GM21619 (cell line): ENCODE results near the gene KIF17.

Source experiments
- ATAC-seq: cut with Tn5 transposase; IDR thresholded peaks from one replicate; pipeline ENCODE4 v1.9.1; 2021; ENCODE audit not compliant: unreplicated experiment

The KIF17 gene

DNA sequence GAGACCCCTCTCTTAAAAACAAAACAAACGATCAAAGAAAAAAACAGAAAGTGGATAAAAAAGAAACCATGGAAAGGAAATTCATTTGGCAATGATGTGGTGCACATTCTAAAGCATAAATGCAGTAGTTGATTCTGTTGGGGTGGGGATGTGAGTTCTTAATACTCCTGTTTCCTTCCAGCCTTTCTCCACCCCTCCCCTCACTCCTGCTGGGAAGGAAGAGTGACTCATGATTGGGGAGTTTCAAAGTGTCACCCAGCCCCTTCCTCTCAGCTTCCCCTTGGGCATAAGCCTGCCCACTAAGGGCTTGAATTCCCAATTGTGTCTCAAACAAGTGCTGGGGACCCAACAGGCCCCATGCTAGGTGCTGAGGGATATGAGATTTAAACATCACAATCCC lies 91.3 kb downstream of the KIF17 start:
- ATAC-seq, result no peak

DNA sequence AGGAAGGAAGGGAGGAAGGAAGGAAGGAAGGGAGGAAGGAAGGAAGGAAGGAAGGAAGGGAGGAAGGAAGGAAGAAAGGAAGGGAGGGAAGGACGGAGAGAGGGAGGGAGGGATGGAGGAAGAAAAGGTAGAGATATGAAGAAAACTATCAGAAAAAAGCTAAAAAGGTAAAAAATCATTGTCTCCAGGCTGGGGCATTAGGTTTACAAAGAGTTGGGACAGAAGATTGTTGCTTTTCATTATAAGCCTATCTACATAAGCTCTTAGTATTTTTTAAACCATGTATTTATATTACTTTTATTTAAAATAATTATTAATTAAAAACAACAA lies 91.7 kb downstream of the KIF17 start:
- no peak for ATAC-seq

DNA sequence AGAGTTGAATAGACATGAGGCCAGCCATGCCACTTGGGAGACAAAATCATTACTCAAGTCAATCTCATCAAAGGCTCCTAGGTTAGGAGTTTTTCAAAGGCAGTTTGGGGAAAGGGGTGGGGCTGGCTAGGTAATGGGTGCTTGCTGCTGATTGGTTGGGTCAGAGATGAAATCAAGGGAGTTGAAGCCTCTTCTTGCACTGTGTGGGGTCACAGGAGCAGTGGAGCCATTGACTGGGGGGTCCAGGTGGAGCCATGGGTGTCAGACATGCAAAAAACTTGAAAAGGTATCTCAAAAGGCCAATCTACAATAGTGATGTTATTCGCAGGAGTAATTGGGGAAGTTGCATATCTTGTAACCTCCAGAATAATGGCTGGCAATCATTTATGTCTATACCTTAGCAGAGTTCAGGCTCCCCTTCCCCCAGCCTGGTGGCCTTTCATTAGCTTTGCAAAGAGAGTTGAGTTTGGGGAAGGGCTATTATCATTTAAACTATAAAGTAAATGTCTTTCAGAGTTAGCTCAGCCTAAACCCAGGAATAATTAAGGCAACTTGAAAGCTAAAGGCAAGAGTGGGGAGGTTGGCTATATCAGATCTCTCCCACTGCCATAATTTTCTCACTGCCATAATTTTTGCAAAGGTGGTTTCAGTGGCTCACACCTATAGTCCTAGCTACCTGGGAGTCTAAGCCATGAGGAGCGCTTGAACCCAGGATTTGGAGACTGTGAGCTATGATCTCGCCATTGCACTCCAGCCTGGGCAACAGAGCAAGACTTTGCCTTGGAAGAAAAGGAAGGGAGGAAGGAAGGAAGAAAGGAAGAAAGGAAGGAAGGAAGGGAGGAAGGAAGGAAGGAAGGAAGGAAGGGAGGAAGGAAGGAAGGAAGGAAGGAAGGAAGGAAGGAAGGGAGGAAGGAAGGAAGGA lies 92.4 kb downstream of the KIF17 start:
- ATAC-seq, result no peak

DNA sequence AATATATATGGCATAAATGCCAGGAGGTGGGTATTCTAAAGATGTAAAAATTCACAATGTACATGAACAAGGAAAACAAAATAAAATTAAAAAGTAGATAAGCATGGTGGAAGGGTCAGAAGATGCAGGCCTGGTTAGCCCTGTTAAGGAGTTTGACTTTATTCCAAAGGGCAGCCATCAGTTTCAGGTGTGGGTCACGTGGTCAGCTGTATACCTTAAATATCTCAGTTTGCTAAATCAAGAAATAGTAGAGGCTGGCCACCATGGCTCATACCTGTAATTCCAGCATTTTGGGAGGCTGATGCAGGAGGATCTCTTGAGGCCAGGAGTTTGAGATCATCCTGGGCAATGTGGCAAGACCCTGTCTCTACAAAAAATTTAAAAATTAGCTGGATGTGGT lies 93.1 kb downstream of the KIF17 start:
- no peak for ATAC-seq

DNA sequence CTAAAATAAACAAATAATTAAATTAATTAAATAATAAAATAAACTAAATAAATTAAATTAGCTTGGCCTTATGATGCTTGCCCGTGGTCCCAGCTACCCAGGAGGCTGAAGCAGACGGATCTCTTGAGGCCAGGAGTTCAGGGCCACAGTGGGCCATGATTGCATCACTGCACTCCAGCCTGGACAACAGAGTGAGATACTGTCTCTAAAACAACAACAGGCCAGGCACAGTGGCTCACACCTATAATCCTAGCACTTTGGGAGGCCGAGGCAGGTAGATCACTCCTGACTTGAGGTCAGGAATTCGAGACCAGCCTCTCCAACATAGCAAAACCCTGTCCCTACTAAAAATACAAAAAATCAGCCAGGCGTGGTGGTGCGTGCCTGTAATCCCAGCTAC lies 96.8 kb downstream of the KIF17 start:
- ATAC-seq, result no peak

DNA sequence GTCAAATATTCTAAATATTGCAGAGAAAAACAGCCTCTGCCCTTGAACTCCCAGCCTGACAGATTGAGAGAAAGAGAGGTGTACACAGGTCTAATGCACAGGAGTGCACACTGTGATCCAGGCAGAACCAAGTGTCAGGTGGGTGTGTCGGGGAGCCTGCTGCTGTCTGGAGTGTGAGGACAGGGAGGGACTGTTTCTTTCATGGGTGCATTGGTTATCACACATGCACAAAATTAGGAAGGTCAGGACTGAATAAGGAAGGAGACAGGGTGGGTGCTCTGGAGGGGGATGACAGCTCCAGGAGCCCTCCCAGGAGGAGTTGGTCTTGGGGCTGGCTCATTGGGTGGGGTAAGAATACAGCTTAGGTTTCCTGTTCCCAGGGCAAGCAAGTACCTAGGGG lies 97.8 kb downstream of the KIF17 start:
- no peak for ATAC-seq

DNA sequence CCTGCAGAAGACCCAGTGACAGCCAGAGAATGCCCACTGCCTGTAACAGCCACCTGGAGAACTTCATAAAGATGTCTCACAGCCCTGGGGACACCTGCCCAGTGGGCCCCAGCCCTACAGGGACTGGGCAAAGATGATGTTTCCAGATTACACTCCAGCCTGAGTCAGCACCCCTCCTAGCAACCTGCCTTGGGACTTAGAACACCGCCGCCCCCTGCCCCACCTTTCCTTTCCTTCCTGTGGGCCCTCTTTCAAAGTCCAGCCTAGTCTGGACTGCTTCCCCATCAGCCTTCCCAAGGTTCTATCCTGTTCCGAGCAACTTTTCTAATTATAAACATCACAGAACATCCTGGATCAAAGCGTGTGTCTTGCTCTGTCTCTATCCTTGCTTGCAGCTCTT lies 99.3 kb downstream of the KIF17 start:
- no peak for ATAC-seq

DNA sequence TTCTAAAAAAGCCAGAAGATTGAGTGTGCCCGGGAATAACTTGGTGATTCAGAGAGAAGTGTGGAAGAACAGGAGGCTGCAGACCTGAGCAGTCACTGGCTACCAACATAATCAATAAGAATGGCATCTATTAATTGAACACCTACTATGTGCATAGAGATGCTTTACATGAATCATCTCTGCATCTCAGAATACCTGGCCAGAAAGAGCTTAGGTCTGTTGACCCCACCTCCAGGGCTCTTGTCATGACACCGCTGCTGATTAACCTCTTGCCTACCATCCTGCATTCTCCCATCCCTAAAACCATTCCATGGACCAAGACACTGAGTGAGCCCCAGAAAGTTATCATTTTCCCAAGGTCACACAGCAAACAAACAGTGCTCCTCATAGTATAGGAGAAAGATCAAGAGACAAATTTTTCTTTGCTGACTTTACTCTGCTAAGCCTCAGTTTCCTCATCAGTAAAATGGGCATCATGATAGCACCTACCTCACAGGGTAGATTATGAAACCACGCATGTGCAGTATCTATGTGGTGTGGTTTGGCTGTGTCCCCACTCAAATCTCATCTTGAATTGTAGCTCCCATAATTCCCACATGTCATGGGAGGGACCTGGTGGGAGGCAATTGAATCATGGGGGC lies 100.8 kb downstream of the KIF17 start:
- no peak for ATAC-seq

DNA sequence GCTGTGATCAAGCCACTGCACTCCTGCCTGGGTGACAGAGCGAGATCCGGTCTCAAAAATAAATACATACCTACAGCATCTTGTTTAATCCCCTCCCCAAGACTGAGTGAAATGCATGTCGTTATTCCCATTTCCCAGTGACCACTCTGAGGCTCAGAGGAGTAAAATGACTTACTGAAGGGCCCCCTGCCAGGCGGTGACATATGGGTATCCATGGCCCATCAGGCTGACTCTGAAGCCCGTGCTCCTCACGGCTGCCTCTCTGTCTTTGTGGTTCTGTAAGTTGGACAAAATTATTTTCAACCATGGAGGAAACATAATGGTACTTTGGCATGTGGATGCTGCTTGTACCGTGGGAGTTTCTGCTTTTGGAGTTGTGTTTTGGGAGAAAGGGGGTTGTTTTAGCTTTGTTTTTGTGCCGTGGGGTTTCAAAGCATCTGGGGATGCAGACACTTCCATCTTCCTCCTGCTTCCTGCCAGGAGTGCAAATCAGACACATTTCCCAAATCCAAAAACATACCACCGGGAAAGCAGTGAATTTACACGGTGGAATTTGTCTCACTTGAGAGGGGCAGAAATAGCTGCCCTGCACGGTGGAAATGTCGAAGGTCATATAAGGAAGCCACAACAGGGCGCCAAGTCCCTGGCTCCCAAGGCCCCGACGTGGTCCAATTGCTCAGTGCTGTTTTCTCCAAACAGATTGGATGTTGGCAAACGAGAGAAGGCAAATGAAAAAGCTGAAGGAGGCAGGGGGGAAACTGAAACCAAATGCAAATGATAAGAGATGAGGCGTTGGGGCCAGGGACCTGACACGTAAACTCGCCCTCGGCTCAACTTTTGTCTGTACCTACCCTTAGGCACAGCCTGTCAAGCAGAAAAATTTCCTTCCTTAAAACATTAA lies 101.6 kb downstream of the KIF17 start:
- no peak for ATAC-seq

DNA sequence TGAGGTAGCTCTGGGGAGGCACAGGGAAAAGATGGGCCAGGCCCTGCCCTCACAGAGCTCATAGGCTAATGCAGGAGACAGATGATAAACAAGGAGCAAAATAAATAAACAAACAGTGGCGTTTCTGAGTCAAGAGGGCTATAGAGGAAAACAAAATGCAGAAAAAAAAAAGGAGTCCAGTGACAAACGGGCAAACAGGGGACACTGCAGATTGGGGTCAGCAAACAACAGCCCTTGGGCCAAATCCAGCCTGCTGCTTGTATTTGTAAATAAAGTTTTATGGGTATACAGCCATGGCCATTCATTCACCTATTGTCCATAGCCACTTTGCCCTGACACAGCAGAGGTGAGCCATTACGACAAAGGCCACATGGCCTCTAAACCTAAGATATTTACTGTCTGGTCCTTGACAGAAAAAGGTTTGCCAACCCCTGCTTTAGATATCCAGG lies 103.7 kb downstream of the KIF17 start:
- ATAC-seq, result no peak
